ENCODE results near the gene PIGN. TPM values are rescaled to one million over a fixed set of nuclear protein-coding genes. Genes with fewer than 3 reads are reported as not detected.

The PIGN gene
- total RNA-seq, 3 donors from 2014 or later (not counting 1 experiment from before 2014, with no cell fraction given), result 12.2 to 21.7 (median 20.1) TPM

GRCh38 chr18:62064361-62064760 lies 122.5 kb downstream of the PIGN start:
- Mint-ChIP-seq H3K4me3 (no peak overlapping the region), H3K27me3 (ENCODE audit: low read depth in 2 of 2) (no peaks in the 10 kb centered on the region), H3K36me3 (no peaks in the 10 kb centered on the region), H3K4me1 (no peaks in the 10 kb centered on the region), H3K9me3 (no peaks in the 10 kb centered on the region), H3K27ac (no peak overlapping the region)
- ATAC-seq (no peak), DNase-seq (no peak)
- TF ChIP-seq, protein P1, sequence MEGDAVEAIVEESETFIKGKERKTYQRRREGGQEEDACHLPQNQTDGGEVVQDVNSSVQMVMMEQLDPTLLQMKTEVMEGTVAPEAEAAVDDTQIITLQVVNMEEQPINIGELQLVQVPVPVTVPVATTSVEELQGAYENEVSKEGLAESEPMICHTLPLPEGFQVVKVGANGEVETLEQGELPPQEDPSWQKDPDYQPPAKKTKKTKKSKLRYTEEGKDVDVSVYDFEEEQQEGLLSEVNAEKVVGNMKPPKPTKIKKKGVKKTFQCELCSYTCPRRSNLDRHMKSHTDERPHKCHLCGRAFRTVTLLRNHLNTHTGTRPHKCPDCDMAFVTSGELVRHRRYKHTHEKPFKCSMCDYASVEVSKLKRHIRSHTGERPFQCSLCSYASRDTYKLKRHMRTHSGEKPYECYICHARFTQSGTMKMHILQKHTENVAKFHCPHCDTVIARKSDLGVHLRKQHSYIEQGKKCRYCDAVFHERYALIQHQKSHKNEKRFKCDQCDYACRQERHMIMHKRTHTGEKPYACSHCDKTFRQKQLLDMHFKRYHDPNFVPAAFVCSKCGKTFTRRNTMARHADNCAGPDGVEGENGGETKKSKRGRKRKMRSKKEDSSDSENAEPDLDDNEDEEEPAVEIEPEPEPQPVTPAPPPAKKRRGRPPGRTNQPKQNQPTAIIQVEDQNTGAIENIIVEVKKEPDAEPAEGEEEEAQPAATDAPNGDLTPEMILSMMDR (IDR thresholded peaks at IDR 0.05), result no peak
- no peak overlapping the region for H3K4me3 ChIP-seq (ENCODE audit: low read length)
- H3K27me3 ChIP-seq (ENCODE audit: control insufficient read depth, insufficient read depth, low read length), result no peaks in the 10 kb centered on the region
- H3K9me3 ChIP-seq (ENCODE audit: control insufficient read depth, insufficient read depth, low read length), result no peaks in the 10 kb centered on the region
- intact Hi-C loops (cut with micrococcal nuclease), result no loop called here
- no CpG with 5 or more reads among the region's 1 CpG for WGBS (ENCODE audit: insufficient coverage)
- no peak overlapping the region for H3K27ac ChIP-seq (ENCODE audit: low read length)
- H3K4me1 ChIP-seq (ENCODE audit: control insufficient read depth, insufficient read depth, low read length), result no peaks in the 10 kb centered on the region
- no peaks in the 10 kb centered on the region for H3K36me3 ChIP-seq (ENCODE audit: control insufficient read depth, insufficient read depth, low read length)

GRCh38 chr18:62061821-62062478 lies 124.9 kb downstream of the PIGN start:
- TF ChIP-seq, protein P1 (IDR thresholded peaks at IDR 0.05), result no peak
- DNase-seq, result no peak
- Mint-ChIP-seq H3K27me3 (ENCODE audit: low read depth in 2 of 2) (no peaks in the 10 kb centered on the region), H3K4me3 (no peak overlapping the region), H3K27ac (no peak overlapping the region), H3K9me3 (no peaks in the 10 kb centered on the region), H3K4me1 (no peaks in the 10 kb centered on the region), H3K36me3 (no peaks in the 10 kb centered on the region)
- intact Hi-C loops (cut with micrococcal nuclease), result no loop called here
- Histone ChIP-seq H3K27ac (ENCODE audit: low read length) (no peak overlapping the region), H3K27me3 (ENCODE audit: control insufficient read depth, insufficient read depth, low read length) (no peaks in the 10 kb centered on the region), H3K4me3 (ENCODE audit: low read length) (no peak overlapping the region), H3K4me1 (ENCODE audit: control insufficient read depth, insufficient read depth, low read length) (no peaks in the 10 kb centered on the region), H3K9me3 (ENCODE audit: control insufficient read depth, insufficient read depth, low read length) (no peaks in the 10 kb centered on the region), H3K36me3 (ENCODE audit: control insufficient read depth, insufficient read depth, low read length) (no peaks in the 10 kb centered on the region)
- ATAC-seq, result no peak
- WGBS (ENCODE audit: insufficient coverage), result 86% methylated on average over 5 of the region's 5 CpGs

GRCh38 chr18:62060820-62061219 lies 126.0 kb downstream of the PIGN start:
- ATAC-seq (no peak), DNase-seq (no peak)
- H3K27me3 ChIP-seq (ENCODE audit: control insufficient read depth, insufficient read depth, low read length), result no peaks in the 10 kb centered on the region
- WGBS (ENCODE audit: insufficient coverage), result 100% methylated on average over 1 of the region's 2 CpGs
- intact Hi-C loops (cut with micrococcal nuclease), result no loop called here
- Mint-ChIP-seq H3K27me3 (ENCODE audit: low read depth in 2 of 2) (no peaks in the 10 kb centered on the region), H3K9me3 (no peaks in the 10 kb centered on the region), H3K4me3 (no peak overlapping the region), H3K27ac (no peak overlapping the region), H3K4me1 (no peaks in the 10 kb centered on the region), H3K36me3 (no peaks in the 10 kb centered on the region)
- H3K36me3 ChIP-seq (ENCODE audit: control insufficient read depth, insufficient read depth, low read length), result no peaks in the 10 kb centered on the region
- no peaks in the 10 kb centered on the region for H3K9me3 ChIP-seq (ENCODE audit: control insufficient read depth, insufficient read depth, low read length)
- TF ChIP-seq, protein P1 (IDR thresholded peaks at IDR 0.05), result no peak
- H3K4me1 ChIP-seq (ENCODE audit: control insufficient read depth, insufficient read depth, low read length), result no peaks in the 10 kb centered on the region
- no peak overlapping the region for H3K27ac ChIP-seq (ENCODE audit: low read length)
- H3K4me3 ChIP-seq (ENCODE audit: low read length), result no peak overlapping the region

- TF ChIP-seq, protein P1 (IDR thresholded peaks at IDR 0.05), result no peak
- no peaks in the 10 kb centered on the region for H3K4me1 Mint-ChIP-seq
- no peak overlapping the region for H3K4me3 Mint-ChIP-seq
- peaks cover 0 to 4% of the 10 kb centered on the region in 2 donors for H3K9me3 Mint-ChIP-seq
- no peak overlapping the region for H3K27ac Mint-ChIP-seq
- H3K27me3 Mint-ChIP-seq (ENCODE audit: low read depth in 2 of 2), result no peaks in the 10 kb centered on the region
- intact Hi-C loops (cut with micrococcal nuclease), result no loop called here
- DNase-seq (no peak), ATAC-seq (no peak)
- no peaks in the 10 kb centered on the region for H3K4me1 ChIP-seq (ENCODE audit: control insufficient read depth, insufficient read depth, low read length)
- H3K36me3 ChIP-seq (ENCODE audit: control insufficient read depth, insufficient read depth, low read length), result no peaks in the 10 kb centered on the region
- no peaks in the 10 kb centered on the region for H3K9me3 ChIP-seq (ENCODE audit: control insufficient read depth, insufficient read depth, low read length)
- no peaks in the 10 kb centered on the region for H3K27me3 ChIP-seq (ENCODE audit: control insufficient read depth, insufficient read depth, low read length)
- H3K27ac ChIP-seq (ENCODE audit: low read length), result no peak overlapping the region
- WGBS (ENCODE audit: insufficient coverage), result no CpG with 5 or more reads among the region's 2 CpGs
- H3K4me3 ChIP-seq (ENCODE audit: low read length), result no peak overlapping the region
- peaks cover 7% of the 10 kb centered on the region for H3K36me3 Mint-ChIP-seq
Observed at GRCh38 chr18:62054929-62055498, 131.8 kb downstream of the PIGN start.
